Gastrocnemius medialis (tissue), 4 donors: ENCODE results near the gene OR2AJ1.

ENCODE experiments used
- POLR2A ChIP-seq, 2 donors: fragments of 450-650 bp; IDR thresholded peaks; one replicate each; pipeline ENCODE4 v1.6.1; 2017; ENCODE audit warnings: antibody characterized with exemption in 2 of 2, mild to moderate bottlenecking in 2 of 2, moderate library complexity in 2 of 2
- TF ChIP-seq, protein P1 (sequence below), 5 experiments: fragments of 450-650 bp in 3 of 5; fragments of 200-600 bp in 2 of 5; sonication (generic) in 2 of 5; IDR thresholded peaks in 4 of 5; conservative IDR thresholded peaks in 1 of 5; 1 replicate in 4 of 5; 2 replicates in 1 of 5; pipeline ENCODE4 v1.5.1; 2016 to 2019; ENCODE audit warnings: antibody characterized with exemption in 5 of 5, mild to moderate bottlenecking in 3 of 5, moderate library complexity in 3 of 5

DNA sequence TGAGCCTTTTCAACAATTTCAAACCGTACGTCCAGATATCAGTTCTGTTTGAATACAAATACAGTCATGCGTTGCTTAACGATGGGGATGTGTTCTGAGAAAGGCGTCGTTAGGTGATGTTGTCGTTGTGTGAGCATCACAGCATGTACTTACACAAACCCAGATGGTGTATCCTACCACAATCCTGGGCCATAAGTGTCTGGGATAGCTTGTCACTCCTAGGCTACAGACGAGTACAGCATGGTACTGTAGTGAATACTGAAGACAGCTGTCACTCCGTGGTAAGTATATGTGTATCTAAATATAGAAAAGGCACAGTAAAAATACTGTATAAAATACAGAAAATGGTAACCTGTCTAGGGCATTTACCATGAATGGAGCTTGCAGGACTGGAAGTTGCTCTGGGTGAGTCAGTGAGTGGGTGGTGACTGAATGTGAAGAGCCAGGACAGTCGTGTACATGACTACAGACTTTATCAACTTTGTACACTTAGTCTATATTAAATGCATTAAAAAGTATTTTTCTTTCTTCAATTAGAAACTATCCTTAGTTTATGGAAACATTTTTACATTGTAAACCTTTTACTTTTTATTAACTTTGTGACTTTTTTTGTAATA lies 39.8 kb upstream of the OR2AJ1 start:
- TF ChIP-seq, protein P1, sequence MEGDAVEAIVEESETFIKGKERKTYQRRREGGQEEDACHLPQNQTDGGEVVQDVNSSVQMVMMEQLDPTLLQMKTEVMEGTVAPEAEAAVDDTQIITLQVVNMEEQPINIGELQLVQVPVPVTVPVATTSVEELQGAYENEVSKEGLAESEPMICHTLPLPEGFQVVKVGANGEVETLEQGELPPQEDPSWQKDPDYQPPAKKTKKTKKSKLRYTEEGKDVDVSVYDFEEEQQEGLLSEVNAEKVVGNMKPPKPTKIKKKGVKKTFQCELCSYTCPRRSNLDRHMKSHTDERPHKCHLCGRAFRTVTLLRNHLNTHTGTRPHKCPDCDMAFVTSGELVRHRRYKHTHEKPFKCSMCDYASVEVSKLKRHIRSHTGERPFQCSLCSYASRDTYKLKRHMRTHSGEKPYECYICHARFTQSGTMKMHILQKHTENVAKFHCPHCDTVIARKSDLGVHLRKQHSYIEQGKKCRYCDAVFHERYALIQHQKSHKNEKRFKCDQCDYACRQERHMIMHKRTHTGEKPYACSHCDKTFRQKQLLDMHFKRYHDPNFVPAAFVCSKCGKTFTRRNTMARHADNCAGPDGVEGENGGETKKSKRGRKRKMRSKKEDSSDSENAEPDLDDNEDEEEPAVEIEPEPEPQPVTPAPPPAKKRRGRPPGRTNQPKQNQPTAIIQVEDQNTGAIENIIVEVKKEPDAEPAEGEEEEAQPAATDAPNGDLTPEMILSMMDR (IDR thresholded peaks at IDR 0.05 in 4 of 5, conservative IDR thresholded peaks at IDR 0.05 in 1 of 5) = no peak
- TF ChIP-seq POLR2A (IDR thresholded peaks at IDR 0.05) = no peak
